H1 (cell line): ENCODE results near the gene ZSCAN22. TPM values are rescaled to one million over a fixed set of nuclear protein-coding genes. Genes with fewer than 3 reads are reported as not detected.

ENCODE experiments used
- KDM5A ChIP-seq: fragments of 200-600 bp; IDR thresholded peaks from 2 replicates; pipeline ENCODE4 v1.7.1; 2012; ENCODE audit warnings: mild to moderate bottlenecking, low read length, inconsistent platforms, mixed read lengths
- polyA plus RNA-seq, 7 experiments: library from polyadenylated mRNA; depleted of rRNA in 3 of 7; stranded (reverse) in 5 of 7; unstranded in 2 of 7; fragments of >200 nt in 5 of 7; fragments of 200-250 nt in 2 of 7; gene quantifications; 1 replicate in 5 of 7; 2 replicates in 1 of 7; 4 replicates in 1 of 7; pipeline versions ENCODE4 v1.2.1 to v1.2.3, GENCODE V29; 2011 to 2013; ENCODE audit warnings: missing spikeins in 2 of 7, mixed read lengths in 2 of 7
- total RNA-seq: library from RNA; stranded (reverse); fragmentation: NEBNext Ultra II Directional; extraction: Animal tissue kit (Norgen Biotek cat#: 25700); gene quantifications from 2 replicates; pipeline ENCODE4 v1.2.1, GENCODE V29; 2021
- TF ChIP-seq, protein P1 (sequence below), 3 experiments: IDR thresholded peaks; 1 replicate in 2 of 3; 2 replicates in 1 of 3; pipeline versions ENCODE4 v1.5.1 to v1.6.1; 2011; ENCODE audit warnings: low read length in 3 of 3, mild to moderate bottlenecking in 3 of 3, inconsistent platforms in 2 of 3, low read depth in 1 of 3, moderate library complexity in 1 of 3; ENCODE audit not compliant: insufficient read depth in 1 of 3; ENCODE audit errors: control extremely low read depth in 1 of 3

Gene ZSCAN22
- total and polyA plus RNA-seq, 2 of the 8 experiments (the other 6 are each of a cell fraction or from before 2014, with no cell fraction given), result 3.2 to 3.3 TPM

DNA sequence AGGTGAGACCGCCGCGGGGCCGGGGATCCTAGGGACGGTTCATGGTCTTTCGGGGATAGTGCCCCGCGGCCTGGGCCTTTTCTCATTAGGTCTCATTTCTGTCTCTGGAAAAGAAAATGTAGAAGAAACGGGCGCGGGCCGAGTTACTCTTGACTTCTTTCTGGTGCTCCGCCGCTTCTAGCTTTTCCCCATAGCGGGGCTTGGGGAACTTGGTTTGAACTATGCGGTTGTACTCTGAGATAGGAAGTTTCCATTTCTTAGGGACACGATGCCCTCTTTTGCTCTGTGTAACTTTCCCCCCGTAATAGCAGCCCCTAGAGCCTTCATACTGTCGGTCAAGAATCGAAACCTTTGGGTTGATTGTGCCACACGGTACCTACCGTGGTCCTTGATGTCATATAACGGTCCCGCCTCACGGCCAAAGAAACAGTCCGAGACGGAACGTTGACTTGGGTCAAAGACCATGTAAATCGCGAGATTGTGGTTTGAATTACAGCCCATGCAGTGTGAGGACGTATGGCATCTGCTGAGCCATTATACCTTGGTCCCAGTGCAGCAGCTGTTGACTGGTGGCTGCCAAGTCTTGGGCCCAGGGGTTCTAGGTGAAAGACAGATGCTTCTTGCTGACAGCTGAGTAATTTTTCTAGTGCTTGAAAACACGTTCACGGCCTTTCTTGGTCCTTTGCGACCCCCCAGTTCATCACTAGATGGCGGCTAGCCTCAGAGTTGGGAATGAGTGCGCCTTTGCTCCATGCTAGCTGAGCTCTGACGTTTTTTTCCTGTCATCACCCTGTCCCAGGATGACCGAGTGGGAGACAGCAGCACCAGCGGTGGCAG is 60.8 kb downstream of the ZSCAN22 start (continued):
- TF ChIP-seq, protein P1, sequence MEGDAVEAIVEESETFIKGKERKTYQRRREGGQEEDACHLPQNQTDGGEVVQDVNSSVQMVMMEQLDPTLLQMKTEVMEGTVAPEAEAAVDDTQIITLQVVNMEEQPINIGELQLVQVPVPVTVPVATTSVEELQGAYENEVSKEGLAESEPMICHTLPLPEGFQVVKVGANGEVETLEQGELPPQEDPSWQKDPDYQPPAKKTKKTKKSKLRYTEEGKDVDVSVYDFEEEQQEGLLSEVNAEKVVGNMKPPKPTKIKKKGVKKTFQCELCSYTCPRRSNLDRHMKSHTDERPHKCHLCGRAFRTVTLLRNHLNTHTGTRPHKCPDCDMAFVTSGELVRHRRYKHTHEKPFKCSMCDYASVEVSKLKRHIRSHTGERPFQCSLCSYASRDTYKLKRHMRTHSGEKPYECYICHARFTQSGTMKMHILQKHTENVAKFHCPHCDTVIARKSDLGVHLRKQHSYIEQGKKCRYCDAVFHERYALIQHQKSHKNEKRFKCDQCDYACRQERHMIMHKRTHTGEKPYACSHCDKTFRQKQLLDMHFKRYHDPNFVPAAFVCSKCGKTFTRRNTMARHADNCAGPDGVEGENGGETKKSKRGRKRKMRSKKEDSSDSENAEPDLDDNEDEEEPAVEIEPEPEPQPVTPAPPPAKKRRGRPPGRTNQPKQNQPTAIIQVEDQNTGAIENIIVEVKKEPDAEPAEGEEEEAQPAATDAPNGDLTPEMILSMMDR (IDR thresholded peaks at IDR 0.05; ENCODE audit: control extremely low read depth in 1 of 3, insufficient read depth in 1 of 3, low read depth in 1 of 3, low read length in 3 of 3), result peak in 2 of 3 experiments; percentile 8 to 22; a peak in 1 of 4 replicates
- TF ChIP-seq KDM5A, result peak; percentile 29; the same call in 1 of the 2 replicates
